Endothelial cell of umbilical vein (primary cell): ENCODE results near the gene PRKCI. TPM values are rescaled to one million over a fixed set of nuclear protein-coding genes. Genes with fewer than 3 reads are reported as not detected.

Experiments
- BruUV-seq: library from RNA; stranded (reverse); fragments of 400-500 nt; replicated peaks from 2 replicates; lab custom pipeline; 2021; lab: Mats Ljungman, UMichigan
- CTCF ChIA-PET: fragments of 300-600, 350-600 bp; sonication (Branson Sonifier 250); formaldehyde crosslinking; loops from one replicate; lab custom pipeline; 2021; ENCODE audit warnings: antibody characterized with exemption, inconsistent platforms; lab: Charles Lee
- POLR2A ChIA-PET: fragments of 300-600, 350-600 bp; sonication (Branson Sonifier 250); formaldehyde crosslinking; loops from one replicate; lab custom pipeline; 2021; ENCODE audit warnings: antibody characterized with exemption, inconsistent platforms; lab: Charles Lee
- DNase-seq: peaks from one replicate; pipeline ENCODE4 v3.0.0-alpha.2; 2011; ENCODE audit warnings: low read depth, low spot score
- FAIRE-seq: peaks from 2 replicates; lab custom pipeline; 2011; peaks lifted over from hg19 to GRCh38; lab: Jason Lieb, UNC
- H2AFZ ChIP-seq: 2 replicates; pipeline ENCODE4 v1.6.0; 2012; ENCODE audit warnings: low read depth, low read length, control low read depth, inconsistent platforms
- H3K27ac ChIP-seq: 2 replicates; pipeline ENCODE4 v1.5.1; 2011; ENCODE audit warnings: low read depth, mild to moderate bottlenecking, control low read depth, low read length, moderate library complexity; ENCODE audit not compliant: insufficient read depth
- H3K27me3 ChIP-seq, 2 experiments: 2 replicates each; pipeline versions ENCODE4 v1.6.0 to v1.6.1; 2011; ENCODE audit warnings: low read length in 2 of 2, mixed read lengths in 1 of 2; ENCODE audit not compliant: control insufficient read depth in 2 of 2, insufficient read depth in 2 of 2
- H3K36me3 ChIP-seq, 2 experiments: 2 replicates in 1 of 2; 3 replicates in 1 of 2; pipeline ENCODE4 v1.5.1; 2011; ENCODE audit warnings: low read length in 2 of 2, mild to moderate bottlenecking in 1 of 2, moderate library complexity in 1 of 2; ENCODE audit not compliant: control insufficient read depth in 2 of 2, insufficient read depth in 2 of 2; ENCODE audit errors: extremely low read depth in 1 of 2
- H3K4me1 ChIP-seq: 3 replicates; pipeline ENCODE4 v1.5.1; 2011; ENCODE audit warnings: mild to moderate bottlenecking, low read length; ENCODE audit not compliant: control insufficient read depth, insufficient read depth; ENCODE audit errors: extremely low read depth
- H3K4me2 ChIP-seq: 2 replicates; pipeline ENCODE4 v1.6.1; 2011; ENCODE audit warnings: low read length, control low read depth, mixed read lengths; ENCODE audit not compliant: insufficient read depth
- H3K4me3 ChIP-seq, 3 experiments: fragments of 200-600 bp in 1 of 3; sonication (generic), shearing (Covaris generic) in 1 of 3; replicated peaks in 1 of 3; 2 replicates each; pipeline ENCODE4 v1.5.1; 2011 to 2016; ENCODE audit warnings: control low read depth in 3 of 3, low read length in 3 of 3, mild to moderate bottlenecking in 2 of 3, inconsistent platforms in 1 of 3, low read depth in 1 of 3, moderate library complexity in 1 of 3; ENCODE audit not compliant: insufficient read depth in 1 of 3
- H3K79me2 ChIP-seq: 2 replicates; pipeline ENCODE4 v1.6.0; 2012; ENCODE audit warnings: low read length, inconsistent platforms; ENCODE audit not compliant: control insufficient read depth, insufficient read depth
- H3K9ac ChIP-seq: replicated peaks from 2 replicates; pipeline ENCODE3; 2011; ENCODE audit warnings: low read length, control low read depth; ENCODE audit not compliant: insufficient read depth; ENCODE audit errors: extremely low read depth
- H3K9me1 ChIP-seq: replicated peaks from 3 replicates; pipeline ENCODE4 v1.6.0; 2011; ENCODE audit warnings: mild to moderate bottlenecking, low read length; ENCODE audit not compliant: control insufficient read depth, insufficient read depth; ENCODE audit errors: extremely low read depth
- H3K9me3 ChIP-seq: replicated peaks from 2 replicates; pipeline ENCODE4 v1.5.1; 2012; ENCODE audit warnings: low read length, inconsistent platforms; ENCODE audit not compliant: control insufficient read depth, insufficient read depth
- H4K20me1 ChIP-seq: replicated peaks from 2 replicates; pipeline ENCODE3; 2011; ENCODE audit warnings: mild to moderate bottlenecking, low read length; ENCODE audit not compliant: control insufficient read depth, insufficient read depth; ENCODE audit errors: extremely low read depth
- EZH2 ChIP-seq: IDR thresholded peaks from 2 replicates; pipeline ENCODE4 v1.6.1; 2012; ENCODE audit warnings: borderline replicate concordance, low read depth, mild to moderate bottlenecking, moderate library complexity, low read length, inconsistent platforms; ENCODE audit not compliant: severe bottlenecking
- FOS ChIP-seq: IDR thresholded peaks from 2 replicates; pipeline ENCODE4 v1.6.1; 2011; ENCODE audit warnings: mild to moderate bottlenecking, low read length, moderate library complexity, borderline replicate concordance; ENCODE audit not compliant: insufficient read depth
- GATA2 ChIP-seq: IDR thresholded peaks from 2 replicates; pipeline ENCODE4 v1.7.0; 2011; ENCODE audit warnings: low read depth, mild to moderate bottlenecking, moderate library complexity, mixed read lengths, low read length; ENCODE audit not compliant: insufficient read length, insufficient read depth
- MYC ChIP-seq: IDR thresholded peaks from one replicate; pipeline ENCODE4 v1.6.1; 2011; ENCODE audit warnings: mild to moderate bottlenecking, low read depth, low read length
- POLR2A ChIP-seq: IDR thresholded peaks from 2 replicates; pipeline ENCODE4 v1.6.1; 2012; ENCODE audit warnings: low read depth, mild to moderate bottlenecking, control low read depth, low read length
- dilution Hi-C: fragments of 300-500 bp; cut with MboI; formaldehyde crosslinking; loops from one replicate; pipeline ENCODE4 v1.15.0; 2019; ENCODE audit warnings: low sequenced_read_pairs; ENCODE audit not compliant: extremely low pct_ligation_motif_present
- intact Hi-C: fragments of 100-400 bp; cut with micrococcal nuclease; formaldehyde crosslinking; loops from one replicate; pipeline ENCODE4 v1.10.0; 2022
- polyA plus RNA-seq, 4 experiments: library from polyadenylated mRNA; depleted of rRNA in 3 of 4; stranded (reverse) in 3 of 4; unstranded in 1 of 4; fragments of >200 nt; gene quantifications; 2 replicates each; pipeline versions ENCODE4 v1.2.1 to v1.2.3, GENCODE V29; 2011 to 2012; ENCODE audit warnings: missing spikeins in 1 of 4
- total RNA-seq: library from RNA; stranded (reverse); gene quantifications from 2 replicates; pipeline ENCODE4 v1.2.3, GENCODE V29; 2021

PRKCI gene
- total and polyA plus RNA-seq, 2 donors (not counting 3 experiments of a cell fraction or from before 2014, with no cell fraction given), result 7.1 to 23.9 TPM

DNA sequence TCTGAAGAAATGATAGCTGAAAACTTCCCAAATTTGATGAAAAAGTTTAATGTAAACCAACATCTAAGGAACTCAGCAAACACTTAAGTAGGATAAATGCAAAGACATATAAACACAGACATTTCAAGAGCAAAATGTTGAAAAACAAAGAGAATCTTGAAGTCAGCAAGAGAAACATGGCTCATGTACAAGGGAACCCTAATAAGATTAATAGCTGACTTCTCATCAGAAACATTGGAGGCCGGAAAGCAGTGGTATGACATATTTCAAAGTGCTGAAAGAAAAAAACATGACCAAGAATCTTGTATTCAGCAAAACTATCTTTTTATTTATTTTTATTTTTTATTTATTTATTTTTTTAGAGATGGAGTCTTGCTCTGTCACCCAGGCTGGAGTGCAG is 10.6 kb upstream of the PRKCI start:
- ChIA-PET CTCF (interaction anchor here (1.0 to 1.4 kb wide), 2 partner anchors 23 to 202 kb away, joined by 3 read pairs; no protein-coding TSS in a partner anchor), POLR2A (no interaction called here)
- Histone ChIP-seq H4K20me1 (no peaks in the 10 kb centered on the region), H3K9ac (no peak overlapping the region), H3K9me3 (no peaks in the 10 kb centered on the region), H3K4me1 (no peaks in the 10 kb centered on the region), H3K4me3 (no peak overlapping the region), H3K27me3 (no peaks in the 10 kb centered on the region), H3K36me3 (no peaks in the 10 kb centered on the region), H3K27ac (no peak overlapping the region), H3K79me2 (no peaks in the 10 kb centered on the region), H3K4me2 (no peak overlapping the region), H2AFZ (no peak overlapping the region), H3K9me1 (no peaks in the 10 kb centered on the region)
- BruUV-seq, result no TSS peak
- DNase-seq (no peak), FAIRE-seq (no peak)
- dilution Hi-C loops, result no loop called here
- intact Hi-C loops, result no loop called here
- TF ChIP-seq FOS, result no peak

DNA sequence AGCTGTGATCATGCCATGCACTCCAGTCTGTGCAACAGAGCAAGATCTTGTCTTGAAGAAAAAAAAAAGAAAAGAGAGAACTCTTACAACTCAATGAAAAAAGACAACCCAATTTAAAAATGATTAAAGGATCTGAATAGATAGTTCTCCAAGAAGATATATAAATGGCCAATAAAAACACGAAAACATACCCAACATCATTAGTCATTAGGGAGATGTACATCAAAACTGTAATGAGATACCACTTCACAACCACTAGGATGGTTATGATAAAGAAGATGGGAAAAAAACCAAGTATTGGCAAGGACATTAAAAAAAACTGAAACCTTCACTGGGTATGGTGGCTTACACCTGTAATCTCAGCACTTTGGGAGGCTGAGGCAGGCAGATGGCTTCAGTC is 2.4 kb upstream of the PRKCI start:
- Histone ChIP-seq H3K9ac (no peak overlapping the region), H2AFZ (no peak overlapping the region), H3K36me3 (no peaks in the 10 kb centered on the region), H3K9me1 (no peaks in the 10 kb centered on the region), H4K20me1 (no peaks in the 10 kb centered on the region), H3K4me2 (no peak overlapping the region), H3K9me3 (no peaks in the 10 kb centered on the region), H3K4me3 (no peak overlapping the region), H3K27ac (no peak overlapping the region), H3K79me2 (peaks cover 13% of the 10 kb centered on the region), H3K4me1 (peaks cover 12% of the 10 kb centered on the region), H3K27me3 (no peaks in the 10 kb centered on the region)
- no peak for DNase-seq
- POLR2A ChIA-PET, result no interaction called here
- dilution Hi-C loops, result no loop called here
- intact Hi-C loops, result loop anchor here (5.0 kb wide), 1 partner anchor 137 kb away; the partner anchor contains the start of gene SKIL
- no TSS peak for BruUV-seq
- TF ChIP-seq POLR2A (no peak), MYC (no peak), EZH2 (no peak), GATA2 (no peak), FOS (no peak)
- CTCF ChIA-PET, result no interaction called here
- FAIRE-seq, result no peak
